ENCODE results near the gene DSN1. TPM values are rescaled to one million over a fixed set of nuclear protein-coding genes. Genes with fewer than 3 reads are reported as not detected.

Gene DSN1
- total and polyA plus RNA-seq, 4 donors: 3.5 to 14.6 (median 5.1) TPM

DNA sequence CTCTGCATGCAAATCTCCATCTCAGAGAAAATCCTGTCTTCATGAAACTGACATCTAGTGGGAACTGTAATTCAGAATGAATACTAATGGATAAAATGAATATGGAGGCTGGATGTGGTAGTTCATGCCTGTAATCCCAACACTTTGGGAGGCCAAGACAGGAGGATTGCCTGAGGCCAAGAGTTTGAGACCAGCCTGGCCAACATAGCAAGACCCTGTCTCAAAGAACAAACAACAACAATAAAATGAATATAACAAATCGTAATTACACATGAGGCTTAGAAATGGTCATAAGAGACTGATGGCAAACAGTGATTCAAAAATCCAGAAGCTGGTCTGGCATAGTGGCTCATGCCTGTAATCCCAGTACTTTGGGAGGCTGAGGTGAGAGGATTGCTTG, 44.6 kb upstream of the DSN1 start:
- no peak for DNase-seq (ENCODE audit: low spot score)

DNA sequence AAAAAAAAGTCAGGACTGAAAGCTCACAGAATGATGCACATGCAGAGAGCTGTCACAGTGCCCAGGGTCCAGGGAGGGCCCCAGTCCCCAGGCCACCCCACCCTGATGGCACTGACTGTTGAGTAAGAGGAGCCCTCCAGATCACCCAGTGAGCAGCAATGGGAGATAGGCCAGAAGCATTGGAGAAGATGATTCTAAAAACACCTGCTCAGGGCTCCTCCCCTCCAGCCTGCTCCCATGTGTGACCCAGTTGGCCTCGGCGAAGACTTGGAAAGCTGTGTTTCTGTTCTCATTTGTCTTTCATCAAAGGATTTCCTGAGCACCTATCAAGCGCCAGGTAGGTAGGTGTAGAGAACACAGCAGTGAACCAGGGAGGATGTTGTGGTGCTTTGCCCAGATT, 43.9 kb upstream of the DSN1 start:
- TF ChIP-seq HNF4A (conservative IDR thresholded peaks at IDR 0.05): no peak
- TF ChIP-seq HNF4G (IDR thresholded peaks at IDR 0.05): no peak
- H3K4me3 ChIP-seq (ENCODE audit: low read depth in 1 of 3, low read length in 3 of 3): no peak overlapping the region
- no peaks in the 10 kb centered on the region for H3K9me3 ChIP-seq (ENCODE audit: control insufficient read depth in 4 of 4, low read length in 3 of 4)
- no peak for DNase-seq (ENCODE audit: low spot score)
- H3K27ac ChIP-seq (ENCODE audit: low read depth in 1 of 2, low read length in 2 of 2): no peak overlapping the region
- WGBS: 94% methylated on average over 3 of the region's 3 CpGs
- H3K4me1 ChIP-seq (ENCODE audit: control insufficient read depth in 4 of 4, insufficient read depth in 4 of 4, low read length in 3 of 4): no peaks in the 10 kb centered on the region
- H3K9ac ChIP-seq (ENCODE audit: low read depth in 1 of 2, low read length in 2 of 2): no peak overlapping the region
- H3K27me3 ChIP-seq (ENCODE audit: control insufficient read depth in 4 of 4, insufficient read depth in 4 of 4, low read length in 3 of 4): no peaks in the 10 kb centered on the region
- H3K36me3 ChIP-seq (ENCODE audit: control insufficient read depth in 4 of 4, insufficient read depth in 3 of 4, low read depth in 1 of 4, low read length in 3 of 4): no peaks in the 10 kb centered on the region

More for the DNA sequence above, 44.6 kb upstream of the DSN1 start:
- Histone ChIP-seq H3K36me3 (ENCODE audit: control insufficient read depth in 4 of 4, insufficient read depth in 3 of 4, low read depth in 1 of 4, low read length in 3 of 4) (no peaks in the 10 kb centered on the region), H3K4me1 (ENCODE audit: control insufficient read depth in 4 of 4, insufficient read depth in 4 of 4, low read length in 3 of 4) (no peaks in the 10 kb centered on the region), H3K4me3 (ENCODE audit: low read depth in 1 of 3, low read length in 3 of 3) (no peak overlapping the region), H3K9ac (ENCODE audit: low read depth in 1 of 2, low read length in 2 of 2) (no peak overlapping the region), H3K9me3 (ENCODE audit: control insufficient read depth in 4 of 4, low read length in 3 of 4) (no peaks in the 10 kb centered on the region), H3K27me3 (ENCODE audit: control insufficient read depth in 4 of 4, insufficient read depth in 4 of 4, low read length in 3 of 4) (no peaks in the 10 kb centered on the region), H3K27ac (ENCODE audit: low read depth in 1 of 2, low read length in 2 of 2) (no peak overlapping the region)
- TF ChIP-seq HNF4G (IDR thresholded peaks at IDR 0.05): no peak
- no peak for TF ChIP-seq HNF4A (conservative IDR thresholded peaks at IDR 0.05)
- TF ChIP-seq FOXA1 (IDR thresholded peaks at IDR 0.05): no peak
- TF ChIP-seq, protein P1, sequence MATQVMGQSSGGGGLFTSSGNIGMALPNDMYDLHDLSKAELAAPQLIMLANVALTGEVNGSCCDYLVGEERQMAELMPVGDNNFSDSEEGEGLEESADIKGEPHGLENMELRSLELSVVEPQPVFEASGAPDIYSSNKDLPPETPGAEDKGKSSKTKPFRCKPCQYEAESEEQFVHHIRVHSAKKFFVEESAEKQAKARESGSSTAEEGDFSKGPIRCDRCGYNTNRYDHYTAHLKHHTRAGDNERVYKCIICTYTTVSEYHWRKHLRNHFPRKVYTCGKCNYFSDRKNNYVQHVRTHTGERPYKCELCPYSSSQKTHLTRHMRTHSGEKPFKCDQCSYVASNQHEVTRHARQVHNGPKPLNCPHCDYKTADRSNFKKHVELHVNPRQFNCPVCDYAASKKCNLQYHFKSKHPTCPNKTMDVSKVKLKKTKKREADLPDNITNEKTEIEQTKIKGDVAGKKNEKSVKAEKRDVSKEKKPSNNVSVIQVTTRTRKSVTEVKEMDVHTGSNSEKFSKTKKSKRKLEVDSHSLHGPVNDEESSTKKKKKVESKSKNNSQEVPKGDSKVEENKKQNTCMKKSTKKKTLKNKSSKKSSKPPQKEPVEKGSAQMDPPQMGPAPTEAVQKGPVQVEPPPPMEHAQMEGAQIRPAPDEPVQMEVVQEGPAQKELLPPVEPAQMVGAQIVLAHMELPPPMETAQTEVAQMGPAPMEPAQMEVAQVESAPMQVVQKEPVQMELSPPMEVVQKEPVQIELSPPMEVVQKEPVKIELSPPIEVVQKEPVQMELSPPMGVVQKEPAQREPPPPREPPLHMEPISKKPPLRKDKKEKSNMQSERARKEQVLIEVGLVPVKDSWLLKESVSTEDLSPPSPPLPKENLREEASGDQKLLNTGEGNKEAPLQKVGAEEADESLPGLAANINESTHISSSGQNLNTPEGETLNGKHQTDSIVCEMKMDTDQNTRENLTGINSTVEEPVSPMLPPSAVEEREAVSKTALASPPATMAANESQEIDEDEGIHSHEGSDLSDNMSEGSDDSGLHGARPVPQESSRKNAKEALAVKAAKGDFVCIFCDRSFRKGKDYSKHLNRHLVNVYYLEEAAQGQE (IDR thresholded peaks at IDR 0.05): no peak
- no peak for TF ChIP-seq RAD21 (IDR thresholded peaks at IDR 0.05)
- TF ChIP-seq, protein P2, sequence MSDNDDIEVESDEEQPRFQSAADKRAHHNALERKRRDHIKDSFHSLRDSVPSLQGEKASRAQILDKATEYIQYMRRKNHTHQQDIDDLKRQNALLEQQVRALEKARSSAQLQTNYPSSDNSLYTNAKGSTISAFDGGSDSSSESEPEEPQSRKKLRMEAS (IDR thresholded peaks at IDR 0.05): no peak
- no peak for TF ChIP-seq TAF1 (conservative IDR thresholded peaks at IDR 0.05)
- TF ChIP-seq SP1 (IDR thresholded peaks at IDR 0.05): no peak
- TF ChIP-seq NR2F2 (IDR thresholded peaks at IDR 0.05): no peak
- TF ChIP-seq EGR1 (IDR thresholded peaks at IDR 0.05; ENCODE audit: low read depth in 2 of 2): no peak
- no peak for TF ChIP-seq JUND (IDR thresholded peaks at IDR 0.05)
- no peak for TF ChIP-seq FOXA2 (IDR thresholded peaks at IDR 0.05)
- TF ChIP-seq, protein P3, sequence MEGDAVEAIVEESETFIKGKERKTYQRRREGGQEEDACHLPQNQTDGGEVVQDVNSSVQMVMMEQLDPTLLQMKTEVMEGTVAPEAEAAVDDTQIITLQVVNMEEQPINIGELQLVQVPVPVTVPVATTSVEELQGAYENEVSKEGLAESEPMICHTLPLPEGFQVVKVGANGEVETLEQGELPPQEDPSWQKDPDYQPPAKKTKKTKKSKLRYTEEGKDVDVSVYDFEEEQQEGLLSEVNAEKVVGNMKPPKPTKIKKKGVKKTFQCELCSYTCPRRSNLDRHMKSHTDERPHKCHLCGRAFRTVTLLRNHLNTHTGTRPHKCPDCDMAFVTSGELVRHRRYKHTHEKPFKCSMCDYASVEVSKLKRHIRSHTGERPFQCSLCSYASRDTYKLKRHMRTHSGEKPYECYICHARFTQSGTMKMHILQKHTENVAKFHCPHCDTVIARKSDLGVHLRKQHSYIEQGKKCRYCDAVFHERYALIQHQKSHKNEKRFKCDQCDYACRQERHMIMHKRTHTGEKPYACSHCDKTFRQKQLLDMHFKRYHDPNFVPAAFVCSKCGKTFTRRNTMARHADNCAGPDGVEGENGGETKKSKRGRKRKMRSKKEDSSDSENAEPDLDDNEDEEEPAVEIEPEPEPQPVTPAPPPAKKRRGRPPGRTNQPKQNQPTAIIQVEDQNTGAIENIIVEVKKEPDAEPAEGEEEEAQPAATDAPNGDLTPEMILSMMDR (IDR thresholded peaks at IDR 0.05; ENCODE audit: low read depth, low read length, missing input control): no peak
- TF ChIP-seq YY1 (IDR thresholded peaks at IDR 0.05): no peak
- WGBS: 96% methylated on average over 1 of the region's 1 CpG
